Activated T-cell treated with anti-CD3 and anti-CD28 coated beads for 1 hour (primary cell): Measurements from ENCODE around the gene CXorf58.

ENCODE experiments used
- DNase-seq: peaks from one replicate; pipeline ENCODE4 v3.0.0-alpha.2; 2020; ENCODE audit warnings: low read depth

Gene CXorf58

GRCh38 chrX:23900220-23900797 is 7.5 kb upstream of the CXorf58 start:
- no peak for DNase-seq

- DNase-seq, result no peak
Observed at GRCh38 chrX:23901060-23901459, 6.7 kb upstream of the CXorf58 start.

- DNase-seq, result peak; percentile 13
Observed at GRCh38 chrX:23901805-23902204, 6.0 kb upstream of the CXorf58 start.

- no peak for DNase-seq
Observed at GRCh38 chrX:23902419-23902818, 5.4 kb upstream of the CXorf58 start.

GRCh38 chrX:23904096-23904495 is 3.7 kb upstream of the CXorf58 start:
- no peak for DNase-seq

- DNase-seq, result no peak
Observed at GRCh38 chrX:23907111-23907497, 702 bp upstream of the CXorf58 start.

- DNase-seq, result no peak
Observed at GRCh38 chrX:23908219-23909004, 606 bp downstream of the CXorf58 start.

- DNase-seq, result no peak
Observed at GRCh38 chrX:23911126-23911835, 3.5 kb downstream of the CXorf58 start.

GRCh38 chrX:23919148-23919547 is 11.3 kb downstream of the CXorf58 start:
- DNase-seq, result no peak

- no peak for DNase-seq
Observed at GRCh38 chrX:23919706-23920320, 12.0 kb downstream of the CXorf58 start.

- DNase-seq, result no peak
Observed at GRCh38 chrX:23926015-23926414, 18.2 kb downstream of the CXorf58 start.

- DNase-seq, result no peak
Observed at GRCh38 chrX:23930894-23931604, 23.2 kb downstream of the CXorf58 start.

- DNase-seq, result no peak
Observed at GRCh38 chrX:23932046-23932445, 24.2 kb downstream of the CXorf58 start.

- no peak for DNase-seq
Observed at GRCh38 chrX:23935106-23935505, 27.3 kb downstream of the CXorf58 start.

- no peak for DNase-seq
Observed at GRCh38 chrX:23936180-23936579, 28.4 kb downstream of the CXorf58 start.

- DNase-seq, result no peak
Observed at GRCh38 chrX:23937100-23937499, 29.3 kb downstream of the CXorf58 start.

- DNase-seq, result no peak
Observed at GRCh38 chrX:23938690-23939089, 30.9 kb downstream of the CXorf58 start.

- DNase-seq, result no peak
Observed at GRCh38 chrX:23939203-23939602, 31.4 kb downstream of the CXorf58 start.

GRCh38 chrX:23944234-23944633 is 36.4 kb downstream of the CXorf58 start:
- DNase-seq, result no peak

- no peak for DNase-seq
Observed at GRCh38 chrX:23945206-23945605, 37.4 kb downstream of the CXorf58 start.

- DNase-seq, result no peak
Observed at GRCh38 chrX:23952391-23952790, 44.6 kb downstream of the CXorf58 start.
